Keratinocyte (primary cell): ENCODE data around the gene IER3. TPM values are rescaled to one million over a fixed set of nuclear protein-coding genes. Genes with fewer than 3 reads are reported as not detected.

Source experiments
- DNase-seq: peaks from one replicate; pipeline ENCODE4 v3.0.0-alpha.2; 2011; ENCODE audit warnings: low read depth, missing footprints, low spot score
- FAIRE-seq: peaks from 2 replicates; lab custom pipeline; 2011; peaks lifted over from hg19 to GRCh38; lab: Jason Lieb, UNC
- H2AFZ ChIP-seq: 2 replicates; pipeline ENCODE4 v1.6.0; 2012; ENCODE audit warnings: low read length, control low read depth, inconsistent platforms; ENCODE audit not compliant: control insufficient read depth
- H3K27ac ChIP-seq: 2 replicates; pipeline ENCODE4 v1.5.1; 2011; ENCODE audit warnings: low read length; ENCODE audit not compliant: control insufficient read depth, insufficient read depth
- H3K27me3 ChIP-seq: 3 replicates; pipeline ENCODE4 v1.6.0; 2011; ENCODE audit warnings: low read length; ENCODE audit not compliant: control insufficient read depth, insufficient read depth; ENCODE audit errors: extremely low read depth
- H3K36me3 ChIP-seq, 2 experiments: 2 replicates in 1 of 2; 3 replicates in 1 of 2; pipeline ENCODE4 v1.5.1; 2011; ENCODE audit warnings: low read length in 2 of 2, mild to moderate bottlenecking in 1 of 2; ENCODE audit not compliant: control insufficient read depth in 2 of 2, insufficient read depth in 2 of 2; ENCODE audit errors: extremely low read depth in 1 of 2
- H3K4me1 ChIP-seq: 3 replicates; pipeline ENCODE4 v1.5.1; 2011; ENCODE audit warnings: low read length; ENCODE audit not compliant: control insufficient read depth, insufficient read depth; ENCODE audit errors: extremely low read depth
- H3K4me2 ChIP-seq: 3 replicates; pipeline ENCODE4 v1.6.0; 2011; ENCODE audit warnings: low read depth, low read length; ENCODE audit not compliant: control insufficient read depth, insufficient read depth; ENCODE audit errors: extremely low read depth
- H3K4me3 ChIP-seq, 3 experiments: fragments of 200-600 bp in 1 of 3; sonication (generic) in 1 of 3; 2 replicates in 2 of 3; 3 replicates in 1 of 3; pipeline ENCODE4 v1.5.1; 2011 to 2016; ENCODE audit warnings: low read length in 3 of 3, mild to moderate bottlenecking in 3 of 3, control low read depth in 2 of 3, inconsistent platforms in 1 of 3, low read depth in 1 of 3, mixed read lengths in 1 of 3, mixed run types in 1 of 3, moderate library complexity in 1 of 3; ENCODE audit not compliant: control insufficient read depth in 2 of 3, insufficient read depth in 2 of 3; ENCODE audit errors: extremely low read depth in 1 of 3
- H3K79me2 ChIP-seq: 2 replicates; pipeline ENCODE4 v1.6.0; 2012; ENCODE audit warnings: low read length; ENCODE audit not compliant: control insufficient read depth, insufficient read depth
- H3K9ac ChIP-seq: 3 replicates; pipeline ENCODE4 v1.6.0; 2011; ENCODE audit warnings: low read length; ENCODE audit not compliant: control insufficient read depth, insufficient read depth; ENCODE audit errors: extremely low read depth
- H3K9me1 ChIP-seq: 3 replicates; pipeline ENCODE4 v1.6.0; 2011; ENCODE audit warnings: low read length; ENCODE audit not compliant: control insufficient read depth, insufficient read depth; ENCODE audit errors: extremely low read depth
- H3K9me3 ChIP-seq: 2 replicates; pipeline ENCODE4 v1.5.1; 2012; ENCODE audit warnings: low read depth, low read length; ENCODE audit not compliant: control insufficient read depth
- H4K20me1 ChIP-seq: 3 replicates; pipeline ENCODE4 v1.6.0; 2011; ENCODE audit warnings: low read length; ENCODE audit not compliant: control insufficient read depth, insufficient read depth; ENCODE audit errors: extremely low read depth
- CTCF ChIP-seq, 3 experiments: IDR thresholded peaks in 1 of 3; conservative IDR thresholded peaks in 1 of 3; optimal IDR thresholded peaks in 1 of 3; 2 replicates in 2 of 3; 3 replicates in 1 of 3; pipeline versions ENCODE3 to v1.5.1; 2011; ENCODE audit warnings: low read length in 3 of 3, mild to moderate bottlenecking in 3 of 3, moderate library complexity in 2 of 3, control low read depth in 1 of 3, inconsistent platforms in 1 of 3; ENCODE audit not compliant: insufficient read depth in 2 of 3; ENCODE audit errors: extremely low read depth in 1 of 3
- EZH2 ChIP-seq: IDR thresholded peaks from one replicate; pipeline ENCODE4 v1.6.1; 2012; ENCODE audit warnings: inconsistent platforms, mild to moderate bottlenecking, low read length, moderate library complexity
- dilution Hi-C: fragments of 300-500 bp; cut with MboI; formaldehyde crosslinking; loops from one replicate; pipeline ENCODE4 v1.7.0; 2020; ENCODE audit warnings: low sequenced_read_pairs; ENCODE audit not compliant: extremely low pct_ligation_motif_present
- polyA plus RNA-seq, 5 experiments: library from polyadenylated mRNA; depleted of rRNA in 3 of 5; stranded (reverse) in 3 of 5; stranded (forward) in 1 of 5; unstranded in 1 of 5; fragments of >200 nt; gene quantifications; 1 replicate in 1 of 5; 2 replicates in 3 of 5; 3 replicates in 1 of 5; pipeline versions ENCODE4 v1.2.1 to v1.2.3, GENCODE V29; 2011 to 2012; ENCODE audit warnings: missing spikeins in 2 of 5, low read depth in 1 of 5, low replicate concordance in 1 of 5

IER3 gene
- polyA plus RNA-seq, 1 donor (not counting 4 experiments of a cell fraction or from before 2014, with no cell fraction given): 277 TPM

- Histone ChIP-seq H3K4me3 (no peak overlapping the region), H3K4me2 (no peak overlapping the region), H3K9ac (no peak overlapping the region), H3K9me3 (no peaks in the 10 kb centered on the region), H3K36me3 (peaks cover 15 to 25% of the 10 kb centered on the region in 2 experiments), H2AFZ (no peak overlapping the region), H3K4me1 (peaks cover 15% of the 10 kb centered on the region), H3K27ac (no peak overlapping the region), H3K9me1 (no peaks in the 10 kb centered on the region), H3K27me3 (no peaks in the 10 kb centered on the region), H4K20me1 (no peaks in the 10 kb centered on the region), H3K79me2 (peaks cover 4% of the 10 kb centered on the region)
- dilution Hi-C loops: no loop called here
- TF ChIP-seq EZH2: no peak
- no peak for TF ChIP-seq CTCF (optimal IDR thresholded peaks at IDR 0.05 in 1 of 3, IDR thresholded peaks at IDR 0.05 in 1 of 3, conservative IDR thresholded peaks at IDR 0.05 in 1 of 3; ENCODE audit: extremely low read depth in 1 of 3, insufficient read depth in 2 of 3, low read length in 3 of 3)
- DNase-seq (no peak), FAIRE-seq (no peak)
These were observed 32.5 kb downstream of the IER3 start for GRCh38 chr6:30711758-30712380.

GRCh38 chr6:30709101-30709868 is 35.1 kb downstream of the IER3 start:
- H3K4me2 ChIP-seq: no peak overlapping the region
- dilution Hi-C loops: no loop called here
- H3K9me3 ChIP-seq: no peaks in the 10 kb centered on the region
- H4K20me1 ChIP-seq: no peaks in the 10 kb centered on the region
- no peaks in the 10 kb centered on the region for H3K27me3 ChIP-seq
- no peak for DNase-seq
- FAIRE-seq: no peak
- no peak overlapping the region for H3K9ac ChIP-seq
- peaks cover 15 to 25% of the 10 kb centered on the region in 2 experiments for H3K36me3 ChIP-seq
- TF ChIP-seq CTCF (optimal IDR thresholded peaks at IDR 0.05 in 1 of 3, IDR thresholded peaks at IDR 0.05 in 1 of 3, conservative IDR thresholded peaks at IDR 0.05 in 1 of 3; ENCODE audit: extremely low read depth in 1 of 3, insufficient read depth in 2 of 3, low read length in 3 of 3) (no peak), EZH2 (no peak)
- peaks cover 11% of the 10 kb centered on the region for H3K4me1 ChIP-seq
- H2AFZ ChIP-seq: no peak overlapping the region
- no peak overlapping the region for H3K27ac ChIP-seq
- no peaks in the 10 kb centered on the region for H3K79me2 ChIP-seq
- no peaks in the 10 kb centered on the region for H3K9me1 ChIP-seq
- no peak overlapping the region for H3K4me3 ChIP-seq
